GM12892 (cell line): Measurements from ENCODE around the gene DNPEP.

Source experiments
- DNase-seq: peaks from one replicate; pipeline ENCODE4 v3.0.0; 2011; ENCODE audit not compliant: insufficient read length
- FAIRE-seq: peaks from 2 replicates; lab custom pipeline; 2011; peaks lifted over from hg19 to GRCh38; lab: Jason Lieb, UNC
- POLR2A ChIP-seq: IDR thresholded peaks from 2 replicates; pipeline ENCODE4 v1.6.1; 2011; ENCODE audit warnings: low read depth, low read length, control low read depth
- POLR2AphosphoS5 ChIP-seq: IDR thresholded peaks from 2 replicates; pipeline ENCODE4 v1.6.1; 2011; ENCODE audit warnings: low read depth, low read length, control low read depth
- TAF1 ChIP-seq: IDR thresholded peaks from 2 replicates; pipeline ENCODE4 v1.6.1; 2011; ENCODE audit warnings: low read depth, mild to moderate bottlenecking, control low read depth, low read length, borderline replicate concordance

The DNPEP gene

DNA sequence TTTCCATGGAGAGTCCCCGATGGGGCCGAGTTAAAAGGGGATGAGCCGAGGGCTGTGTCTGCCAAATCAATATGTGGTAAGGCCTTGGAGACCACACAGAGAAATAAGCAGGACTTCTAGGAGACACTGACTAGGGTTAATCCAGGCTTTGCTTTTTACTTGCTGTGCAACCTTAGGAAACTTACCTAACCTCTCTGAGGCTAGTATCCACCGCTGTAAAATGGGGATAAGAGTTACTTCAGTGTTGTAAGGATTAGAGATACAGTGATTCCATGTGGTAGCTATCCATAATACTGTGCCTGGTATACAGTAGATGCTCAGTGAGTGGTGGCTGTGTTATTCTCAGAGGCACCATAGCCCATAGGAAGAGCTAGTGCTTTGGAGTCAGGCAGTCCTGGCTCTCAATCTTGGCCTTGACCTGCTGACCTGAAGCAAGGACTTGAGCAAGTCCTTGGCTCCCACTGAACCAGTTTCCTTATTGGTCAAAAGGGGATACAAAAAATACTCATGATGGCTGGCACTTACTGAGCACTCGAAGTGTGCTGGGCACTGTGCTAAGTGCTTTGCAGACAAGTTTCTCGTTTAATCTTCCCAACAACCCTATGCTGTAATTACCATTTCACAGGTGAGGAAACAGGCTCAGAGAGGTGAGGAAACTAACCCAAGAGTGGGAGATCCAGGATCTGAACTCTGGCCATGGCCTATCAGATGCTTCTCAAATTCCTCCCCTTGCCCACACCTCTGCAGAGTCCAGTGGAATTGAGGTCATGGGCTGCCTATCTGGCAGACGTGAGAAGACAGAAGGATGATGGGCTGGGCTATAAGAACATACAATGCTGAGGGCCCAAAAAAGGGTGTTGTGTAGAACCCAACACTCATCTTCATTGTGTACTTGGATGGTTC, 18.5 kb upstream of the DNPEP start:
- DNase-seq, result no peak
- TF ChIP-seq POLR2A, result no peak
- TF ChIP-seq POLR2AphosphoS5, result no peak
- TF ChIP-seq TAF1, result no peak
- no peak for FAIRE-seq

DNA sequence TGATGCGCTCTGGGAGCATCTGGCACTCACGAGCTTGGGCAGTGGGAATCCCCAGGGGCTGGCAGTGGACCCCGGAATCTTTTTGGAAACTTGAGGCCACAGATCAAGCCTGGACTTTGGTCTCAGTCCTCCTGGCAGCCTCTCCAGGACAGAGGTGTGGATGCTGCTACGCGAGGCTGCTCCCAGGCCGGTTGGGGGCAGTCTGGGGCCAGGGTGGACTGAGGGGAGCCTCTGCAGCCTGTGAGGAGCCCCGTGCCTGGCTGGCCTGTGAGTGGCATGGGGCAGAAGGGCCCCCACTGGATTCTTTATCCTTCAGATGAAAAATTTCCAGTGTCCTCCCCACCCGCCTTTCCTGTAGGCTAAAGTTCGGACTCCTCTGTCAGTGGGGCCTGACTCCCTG, 17.7 kb upstream of the DNPEP start:
- DNase-seq (no peak), FAIRE-seq (no peak)
- no peak for TF ChIP-seq TAF1
- no peak for TF ChIP-seq POLR2AphosphoS5
- no peak for TF ChIP-seq POLR2A

DNA sequence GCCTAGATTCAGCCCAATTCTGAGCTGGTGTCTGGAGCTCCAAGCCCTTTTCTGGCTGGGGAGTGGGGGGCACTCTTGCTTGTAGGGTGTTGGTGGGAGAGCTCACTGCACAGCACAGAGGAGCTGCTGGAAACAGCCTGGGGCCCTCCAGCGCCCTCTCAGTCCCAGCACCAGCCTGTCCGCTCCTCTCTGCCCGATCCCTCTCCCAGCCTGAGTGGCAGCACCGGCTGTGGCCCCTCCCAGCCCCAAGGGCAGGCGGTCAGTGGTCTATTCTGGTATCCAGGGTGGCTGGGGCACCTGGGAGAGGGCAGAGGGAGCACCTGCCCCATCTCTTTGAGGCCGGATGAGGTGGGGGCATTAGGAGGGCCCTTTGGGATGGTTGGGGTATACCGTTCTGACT, 17.2 kb upstream of the DNPEP start:
- DNase-seq (no peak), FAIRE-seq (no peak)
- TF ChIP-seq POLR2AphosphoS5 (no peak), POLR2A (no peak), TAF1 (no peak)

DNA sequence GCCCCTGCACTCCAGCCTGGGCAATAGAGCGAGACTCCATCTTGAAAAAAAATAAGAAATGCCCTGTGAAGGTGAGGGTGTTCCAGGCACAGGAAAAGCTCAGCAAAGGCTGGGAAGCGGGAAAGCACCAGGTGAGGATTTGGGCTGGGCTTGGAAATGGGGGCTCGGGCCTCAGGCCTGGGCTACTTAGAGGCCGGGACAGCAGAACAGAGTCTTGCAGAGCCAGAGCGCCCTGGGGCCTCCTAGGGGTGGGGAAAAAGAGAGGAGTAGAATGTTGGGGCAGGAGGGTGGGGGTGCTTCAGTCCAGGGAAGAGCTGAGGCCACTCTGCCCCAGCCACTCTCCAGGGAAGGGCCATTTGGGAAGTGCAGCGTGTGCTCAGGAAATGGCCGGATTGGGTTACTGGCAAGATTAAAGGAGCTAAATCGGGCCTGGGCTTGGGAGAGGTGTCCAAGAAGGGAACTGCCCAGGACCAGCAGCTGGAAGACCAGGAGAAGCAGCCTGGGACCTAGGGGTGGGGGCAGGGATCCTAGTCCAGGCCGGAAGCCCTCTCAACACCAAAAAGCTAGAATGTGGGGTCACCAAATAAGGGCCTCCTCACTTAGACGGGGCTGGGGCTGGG, 16.7 kb upstream of the DNPEP start:
- DNase-seq (no peak), FAIRE-seq (no peak)
- no peak for TF ChIP-seq POLR2A
- TF ChIP-seq POLR2AphosphoS5, result no peak
- TF ChIP-seq TAF1, result no peak

DNA sequence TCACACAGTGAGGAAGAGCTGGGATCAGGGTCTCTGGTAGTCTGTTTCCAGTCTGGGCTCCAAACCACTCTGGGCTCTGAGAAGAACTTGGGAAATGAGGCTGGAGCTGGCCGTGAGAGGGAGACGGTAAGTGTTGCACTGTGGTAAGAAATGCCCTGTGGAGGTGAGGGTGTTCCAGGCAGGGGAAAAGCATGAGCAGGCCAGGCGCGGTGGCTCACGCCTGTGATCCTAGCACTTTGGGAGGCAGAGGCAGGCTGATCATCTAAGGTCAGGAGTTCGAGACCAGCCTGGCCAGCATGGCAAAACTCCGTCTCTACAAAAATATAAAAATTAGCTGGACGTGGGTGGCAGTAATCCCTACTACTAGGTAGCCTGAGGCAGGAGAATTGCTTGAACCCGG, 16.1 kb upstream of the DNPEP start:
- DNase-seq, result no peak
- FAIRE-seq, result no peak
- TF ChIP-seq POLR2AphosphoS5 (no peak), POLR2A (no peak), TAF1 (no peak)

DNA sequence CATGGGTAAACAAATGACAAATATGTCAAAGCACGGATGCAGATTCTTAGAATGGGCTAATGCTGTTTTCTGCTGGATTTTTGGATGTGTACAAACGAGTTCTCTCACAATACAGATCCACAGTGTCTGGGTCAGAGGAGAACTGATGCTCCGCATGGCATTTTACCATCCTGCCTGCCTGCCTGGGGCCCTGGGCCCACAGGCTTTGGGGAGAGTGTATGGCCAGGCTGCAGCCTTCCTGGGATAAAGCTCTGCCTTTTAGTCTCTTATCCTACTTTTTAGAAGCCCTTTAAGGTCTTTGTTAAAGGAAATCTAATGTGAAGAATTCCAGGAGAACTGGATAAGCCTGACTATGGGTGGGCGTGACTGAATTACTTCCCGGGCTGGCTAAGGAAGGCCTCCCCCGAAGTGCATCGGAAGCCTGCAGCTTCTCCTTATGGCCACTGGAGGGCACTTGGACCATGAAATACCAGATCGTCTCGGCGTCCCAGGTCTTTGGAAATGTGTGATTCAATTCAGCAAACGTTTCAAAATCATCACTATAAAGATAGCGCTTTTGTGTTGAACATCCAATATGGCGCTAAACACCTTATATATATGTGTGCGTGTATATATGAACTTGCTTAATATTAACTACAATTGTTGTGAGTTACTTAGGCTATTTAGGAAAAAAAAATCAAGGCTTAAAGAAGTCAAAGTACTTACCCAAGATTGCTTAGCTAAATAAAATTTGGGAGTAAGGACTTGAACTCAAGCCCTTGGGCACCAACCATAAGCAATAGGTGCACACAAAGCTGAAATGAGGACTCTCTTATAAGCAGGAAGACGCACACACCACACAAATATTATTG, 15.2 kb upstream of the DNPEP start:
- DNase-seq (peak; percentile 61), FAIRE-seq (peak; percentile 87)
- no peak for TF ChIP-seq POLR2A
- TF ChIP-seq POLR2AphosphoS5, result no peak
- TF ChIP-seq TAF1, result no peak

DNA sequence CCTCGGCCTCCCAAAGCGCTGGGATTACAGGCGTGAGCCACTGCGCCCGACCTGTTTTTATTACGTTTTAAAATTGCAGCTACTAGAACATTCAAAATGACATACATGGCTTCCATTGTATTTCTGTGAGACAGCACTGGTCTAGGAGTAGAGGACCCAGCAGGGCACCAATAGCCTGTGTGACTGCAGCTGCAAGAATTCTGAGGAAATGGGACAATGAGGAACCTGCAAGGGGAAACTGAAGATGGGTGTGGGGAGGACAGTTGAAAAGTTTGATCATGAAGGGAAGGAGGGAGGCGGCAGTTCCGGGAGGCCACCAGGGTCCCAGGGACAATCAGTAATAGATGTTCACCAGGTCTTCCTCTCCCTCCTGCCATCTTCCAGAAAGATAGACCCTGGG, 13.9 kb upstream of the DNPEP start:
- no peak for DNase-seq
- no peak for TF ChIP-seq TAF1
- no peak for FAIRE-seq

DNA sequence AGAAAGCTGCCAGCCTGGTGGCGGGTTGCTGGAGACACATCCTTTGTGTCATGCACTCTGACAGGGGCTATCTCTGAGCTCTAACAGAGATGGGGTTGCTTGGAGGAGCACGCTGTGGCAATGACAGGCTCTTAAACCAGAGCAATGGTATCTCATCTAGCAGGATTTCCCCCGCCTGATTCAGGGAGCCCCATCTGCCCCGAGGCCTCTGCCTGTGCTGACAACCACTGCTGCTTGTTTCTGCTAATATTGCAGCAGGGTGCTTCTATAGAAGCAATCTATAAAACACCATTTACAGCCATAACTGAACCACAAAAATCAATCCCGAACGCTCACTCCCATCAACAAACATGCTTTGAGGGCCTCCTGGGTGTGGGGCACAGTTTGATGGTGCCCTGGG, 12.8 kb upstream of the DNPEP start:
- FAIRE-seq (no peak), DNase-seq (no peak)
- no peak for TF ChIP-seq POLR2AphosphoS5
- TF ChIP-seq POLR2A, result no peak
- no peak for TF ChIP-seq TAF1

DNA sequence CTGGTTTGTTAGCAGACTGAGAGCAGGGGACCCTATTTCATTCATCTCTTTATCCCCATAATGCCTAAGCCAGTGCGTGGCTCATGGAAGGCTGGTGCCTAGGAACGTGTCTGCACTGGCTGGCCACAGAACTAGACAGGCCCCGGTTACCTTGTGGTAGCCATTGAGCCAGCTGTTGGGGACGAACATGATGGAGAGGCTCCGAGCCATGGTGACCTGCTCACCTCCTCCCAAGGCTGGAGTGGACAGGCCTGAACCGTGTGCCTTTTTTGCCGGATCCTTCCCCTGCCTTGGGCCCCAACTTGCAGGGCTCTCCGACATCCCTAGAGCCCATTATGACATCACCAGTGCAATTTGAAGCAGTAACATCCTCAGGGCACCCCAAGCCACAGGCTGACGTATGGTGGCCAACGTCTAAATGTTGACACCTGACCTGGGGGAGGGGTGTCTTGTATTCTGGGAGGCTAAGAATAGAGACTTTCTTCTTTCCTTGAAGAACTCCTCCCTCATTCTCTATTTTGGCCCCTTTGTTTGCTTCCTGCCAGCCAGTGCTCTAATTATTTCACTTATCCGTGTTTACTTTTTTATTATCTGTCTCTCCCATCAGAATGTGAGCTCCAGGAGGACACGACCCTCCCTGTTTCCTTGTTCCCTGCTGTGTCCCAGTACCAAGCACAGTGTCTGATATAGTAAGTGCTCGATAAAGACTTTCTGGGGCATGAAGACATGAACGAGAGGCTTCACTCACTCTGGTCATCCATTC, 12.2 kb upstream of the DNPEP start:
- DNase-seq, result no peak
- TF ChIP-seq POLR2A (no peak), TAF1 (no peak), POLR2AphosphoS5 (no peak)
- FAIRE-seq, result no peak

DNA sequence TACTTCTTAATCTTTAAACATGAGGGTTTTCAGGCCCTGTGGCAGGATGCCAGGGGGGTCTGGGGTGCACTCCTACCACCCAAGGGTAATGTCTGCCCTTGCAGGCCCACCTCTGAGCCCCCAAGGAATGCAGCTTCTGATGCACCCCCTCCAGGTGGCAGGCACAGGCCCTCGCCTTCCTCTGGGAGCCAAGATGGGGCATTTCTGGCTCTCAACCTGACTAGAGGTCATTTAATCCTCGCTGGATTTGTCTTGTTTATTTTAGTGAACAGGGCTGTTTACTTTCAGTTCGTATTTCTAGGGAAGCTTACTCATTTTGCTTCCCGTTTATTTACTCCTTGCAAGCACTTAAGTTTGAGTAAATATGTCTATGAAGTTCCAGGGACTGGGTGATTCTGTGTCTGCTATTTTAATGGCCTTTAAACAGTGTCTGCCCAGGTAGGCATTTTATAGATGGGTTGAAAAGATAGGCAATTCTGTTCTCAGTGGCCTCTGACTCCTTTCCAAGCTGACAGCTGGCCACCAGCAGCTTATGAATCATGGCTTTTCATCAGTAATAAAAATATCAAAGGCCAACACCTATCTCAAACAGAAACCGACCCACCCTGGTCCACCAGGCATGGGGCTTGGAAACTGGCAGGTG, 11.1 kb upstream of the DNPEP start:
- no peak for DNase-seq
- FAIRE-seq, result no peak
- TF ChIP-seq POLR2A (no peak), POLR2AphosphoS5 (no peak), TAF1 (no peak)

DNA sequence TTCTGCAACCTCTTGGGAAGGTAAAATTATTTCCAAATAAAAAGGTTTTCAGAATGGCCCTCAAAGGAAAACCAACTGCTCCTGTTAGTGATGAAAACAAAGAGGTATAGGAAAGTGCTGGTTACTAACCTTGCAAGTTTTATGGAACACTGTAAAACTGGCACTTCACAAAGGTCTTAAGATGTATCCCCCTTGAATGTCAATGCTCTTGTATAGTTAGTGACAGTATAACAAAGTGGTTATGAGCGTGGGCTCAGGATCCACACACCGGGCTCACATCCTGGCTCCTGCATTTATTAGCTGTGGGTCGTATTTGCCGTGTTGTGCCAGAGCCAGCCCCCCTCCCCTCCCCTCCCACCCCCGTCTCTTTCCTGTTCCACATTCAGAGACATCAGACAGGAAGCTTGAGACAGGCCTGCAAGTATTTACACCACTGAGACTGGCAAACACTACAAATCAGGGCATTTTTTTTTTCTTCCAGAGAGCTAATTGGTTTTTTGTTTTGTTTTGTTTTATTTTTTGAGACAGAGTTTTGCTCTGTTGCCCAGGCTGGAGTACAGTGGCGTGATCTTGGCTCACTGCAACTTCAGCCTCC, 9.2 kb upstream of the DNPEP start:
- no peak for TF ChIP-seq TAF1
- TF ChIP-seq POLR2A, result no peak
- TF ChIP-seq POLR2AphosphoS5, result no peak
- FAIRE-seq, result no peak
- no peak for DNase-seq
